Measurements from ENCODE around the gene CHST11.

Gene CHST11

DNA sequence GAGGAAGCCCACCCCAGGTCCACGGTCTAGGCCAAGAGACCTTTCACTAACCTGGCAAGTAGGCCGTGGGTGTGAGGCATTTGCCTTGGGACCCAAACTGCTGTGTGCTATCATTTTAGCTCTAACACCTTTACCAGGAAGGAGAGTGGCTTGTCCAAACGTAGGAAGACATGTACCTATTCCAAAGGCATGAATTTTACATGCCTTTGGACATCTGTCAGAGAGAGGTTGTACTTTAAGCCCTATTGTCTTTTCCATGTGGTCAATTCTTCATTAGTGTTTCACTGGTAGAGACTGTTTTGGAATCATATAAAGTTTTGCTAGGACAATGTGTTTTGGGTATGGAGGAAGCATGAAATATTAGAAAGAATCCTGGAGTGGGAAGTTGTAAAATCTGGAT is 352.5 kb downstream of the CHST11 start:
- TF ChIP-seq, protein P1, sequence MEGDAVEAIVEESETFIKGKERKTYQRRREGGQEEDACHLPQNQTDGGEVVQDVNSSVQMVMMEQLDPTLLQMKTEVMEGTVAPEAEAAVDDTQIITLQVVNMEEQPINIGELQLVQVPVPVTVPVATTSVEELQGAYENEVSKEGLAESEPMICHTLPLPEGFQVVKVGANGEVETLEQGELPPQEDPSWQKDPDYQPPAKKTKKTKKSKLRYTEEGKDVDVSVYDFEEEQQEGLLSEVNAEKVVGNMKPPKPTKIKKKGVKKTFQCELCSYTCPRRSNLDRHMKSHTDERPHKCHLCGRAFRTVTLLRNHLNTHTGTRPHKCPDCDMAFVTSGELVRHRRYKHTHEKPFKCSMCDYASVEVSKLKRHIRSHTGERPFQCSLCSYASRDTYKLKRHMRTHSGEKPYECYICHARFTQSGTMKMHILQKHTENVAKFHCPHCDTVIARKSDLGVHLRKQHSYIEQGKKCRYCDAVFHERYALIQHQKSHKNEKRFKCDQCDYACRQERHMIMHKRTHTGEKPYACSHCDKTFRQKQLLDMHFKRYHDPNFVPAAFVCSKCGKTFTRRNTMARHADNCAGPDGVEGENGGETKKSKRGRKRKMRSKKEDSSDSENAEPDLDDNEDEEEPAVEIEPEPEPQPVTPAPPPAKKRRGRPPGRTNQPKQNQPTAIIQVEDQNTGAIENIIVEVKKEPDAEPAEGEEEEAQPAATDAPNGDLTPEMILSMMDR (IDR thresholded peaks at IDR 0.05) = no peak
- Mint-ChIP-seq H3K4me1 (no peaks in the 10 kb centered on the region), H3K27ac (no peak overlapping the region), H3K9me3 (no peaks in the 10 kb centered on the region), H3K27me3 (ENCODE audit: low read depth, poor library complexity) (no peaks in the 10 kb centered on the region), H3K36me3 (ENCODE audit: low read depth) (no peaks in the 10 kb centered on the region), H3K4me3 (no peak overlapping the region)
- DNase-seq = no peak

- Mint-ChIP-seq H3K4me1 (no peaks in the 10 kb centered on the region), H3K27me3 (ENCODE audit: low read depth, poor library complexity) (peaks cover under 1% of the 10 kb centered on the region), H3K4me3 (no peak overlapping the region), H3K36me3 (ENCODE audit: low read depth) (no peaks in the 10 kb centered on the region), H3K9me3 (no peaks in the 10 kb centered on the region), H3K27ac (no peak overlapping the region)
- no peak for DNase-seq
- TF ChIP-seq, protein P1 (IDR thresholded peaks at IDR 0.05) = no peak
Observed at GRCh38 chr12:104809706-104810385, 353.1 kb downstream of the CHST11 start.

All from nephron progenitor cell (in vitro differentiated cells).